PFSK-1 (cell line): ENCODE data around the gene TRPM3.

Source experiments
- FOXP2 ChIP-seq: optimal IDR thresholded peaks from 2 replicates; pipeline ENCODE3; 2011; ENCODE audit warnings: borderline replicate concordance, control low read depth, inconsistent platforms; ENCODE audit not compliant: insufficient read depth; ENCODE audit errors: extremely low read length, extremely low read depth
- POLR2AphosphoS5 ChIP-seq: IDR thresholded peaks from 2 replicates; pipeline ENCODE4 v1.6.1; 2012; ENCODE audit warnings: low read depth, mild to moderate bottlenecking, control low read depth, low read length, moderate library complexity
- SIN3A ChIP-seq: IDR thresholded peaks from 2 replicates; pipeline ENCODE4 v1.6.1; 2012; ENCODE audit warnings: mild to moderate bottlenecking, low read length, moderate library complexity, borderline replicate concordance; ENCODE audit not compliant: insufficient read depth
- TAF1 ChIP-seq: IDR thresholded peaks from 2 replicates; pipeline ENCODE4 v1.6.1; 2012; ENCODE audit warnings: low read length, control low read depth, borderline replicate concordance; ENCODE audit not compliant: insufficient read depth
- TF ChIP-seq, protein P1 (sequence below), 2 experiments: IDR thresholded peaks; 2 replicates each; pipeline versions ENCODE4 v1.6.1 to v1.8.0; 2011 to 2012; ENCODE audit warnings: low read depth in 2 of 2, low read length in 2 of 2, control low read depth in 1 of 2, inconsistent platforms in 1 of 2, mild to moderate bottlenecking in 1 of 2, moderate library complexity in 1 of 2; ENCODE audit not compliant: insufficient read depth in 1 of 2

The TRPM3 gene

GRCh38 chr9:70693186-70693585 is 428.2 kb downstream of the TRPM3 start:
- TF ChIP-seq TAF1 (no peak), POLR2AphosphoS5 (no peak), SIN3A (no peak), FOXP2 (no peak)
- TF ChIP-seq, protein P1, sequence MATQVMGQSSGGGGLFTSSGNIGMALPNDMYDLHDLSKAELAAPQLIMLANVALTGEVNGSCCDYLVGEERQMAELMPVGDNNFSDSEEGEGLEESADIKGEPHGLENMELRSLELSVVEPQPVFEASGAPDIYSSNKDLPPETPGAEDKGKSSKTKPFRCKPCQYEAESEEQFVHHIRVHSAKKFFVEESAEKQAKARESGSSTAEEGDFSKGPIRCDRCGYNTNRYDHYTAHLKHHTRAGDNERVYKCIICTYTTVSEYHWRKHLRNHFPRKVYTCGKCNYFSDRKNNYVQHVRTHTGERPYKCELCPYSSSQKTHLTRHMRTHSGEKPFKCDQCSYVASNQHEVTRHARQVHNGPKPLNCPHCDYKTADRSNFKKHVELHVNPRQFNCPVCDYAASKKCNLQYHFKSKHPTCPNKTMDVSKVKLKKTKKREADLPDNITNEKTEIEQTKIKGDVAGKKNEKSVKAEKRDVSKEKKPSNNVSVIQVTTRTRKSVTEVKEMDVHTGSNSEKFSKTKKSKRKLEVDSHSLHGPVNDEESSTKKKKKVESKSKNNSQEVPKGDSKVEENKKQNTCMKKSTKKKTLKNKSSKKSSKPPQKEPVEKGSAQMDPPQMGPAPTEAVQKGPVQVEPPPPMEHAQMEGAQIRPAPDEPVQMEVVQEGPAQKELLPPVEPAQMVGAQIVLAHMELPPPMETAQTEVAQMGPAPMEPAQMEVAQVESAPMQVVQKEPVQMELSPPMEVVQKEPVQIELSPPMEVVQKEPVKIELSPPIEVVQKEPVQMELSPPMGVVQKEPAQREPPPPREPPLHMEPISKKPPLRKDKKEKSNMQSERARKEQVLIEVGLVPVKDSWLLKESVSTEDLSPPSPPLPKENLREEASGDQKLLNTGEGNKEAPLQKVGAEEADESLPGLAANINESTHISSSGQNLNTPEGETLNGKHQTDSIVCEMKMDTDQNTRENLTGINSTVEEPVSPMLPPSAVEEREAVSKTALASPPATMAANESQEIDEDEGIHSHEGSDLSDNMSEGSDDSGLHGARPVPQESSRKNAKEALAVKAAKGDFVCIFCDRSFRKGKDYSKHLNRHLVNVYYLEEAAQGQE (IDR thresholded peaks at IDR 0.05; ENCODE audit: insufficient read depth in 1 of 2, low read depth in 2 of 2, low read length in 2 of 2): no peak

DNA sequence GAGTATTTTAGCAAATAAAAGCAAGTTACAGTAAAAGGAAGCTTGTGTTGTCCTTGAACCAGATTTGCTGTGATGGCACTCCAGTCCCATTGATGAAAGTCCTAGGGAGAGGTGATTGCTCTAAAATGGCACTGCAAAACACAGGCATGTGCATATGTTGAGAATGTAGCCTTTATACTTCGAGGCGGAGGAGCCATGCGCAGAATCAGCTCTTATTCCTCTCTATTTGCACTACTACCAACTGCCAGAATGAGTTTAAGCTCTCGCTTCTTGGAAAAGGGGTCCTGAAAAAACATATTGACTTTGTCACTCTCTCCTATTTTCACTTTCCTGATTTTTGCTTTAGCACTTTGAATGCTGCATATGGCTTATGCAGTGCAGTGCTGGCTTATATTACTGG is 429.0 kb downstream of the TRPM3 start:
- no peak for TF ChIP-seq POLR2AphosphoS5
- no peak for TF ChIP-seq FOXP2
- TF ChIP-seq, protein P1 (IDR thresholded peaks at IDR 0.05; ENCODE audit: insufficient read depth in 1 of 2, low read depth in 2 of 2, low read length in 2 of 2): no peak
- no peak for TF ChIP-seq SIN3A
- no peak for TF ChIP-seq TAF1

- TF ChIP-seq FOXP2: no peak
- no peak for TF ChIP-seq POLR2AphosphoS5
- no peak for TF ChIP-seq SIN3A
- no peak for TF ChIP-seq TAF1
Observed at GRCh38 chr9:70688704-70689103, 432.7 kb downstream of the TRPM3 start.

GRCh38 chr9:70683841-70684240 is 437.6 kb downstream of the TRPM3 start:
- no peak for TF ChIP-seq TAF1
- no peak for TF ChIP-seq SIN3A
- TF ChIP-seq, protein P1 (IDR thresholded peaks at IDR 0.05; ENCODE audit: insufficient read depth in 1 of 2, low read depth in 2 of 2, low read length in 2 of 2): no peak

DNA sequence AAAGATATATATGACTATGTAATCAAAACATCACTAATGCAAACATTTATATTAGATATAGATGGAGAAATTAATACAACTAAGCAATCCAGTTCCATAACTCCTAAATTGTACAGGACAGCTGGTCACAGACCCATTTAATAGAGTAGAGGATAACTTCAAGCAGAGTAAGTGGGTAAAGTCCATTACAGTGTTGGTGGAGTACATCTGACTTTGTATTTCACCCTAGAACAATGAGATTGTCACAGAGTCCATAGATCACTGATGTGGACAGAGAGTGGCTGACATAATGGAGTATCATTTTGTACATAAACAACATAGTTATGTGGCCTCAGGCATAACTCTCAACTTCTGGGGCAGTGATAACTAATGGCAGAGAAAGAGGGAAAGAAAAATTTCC is 439.1 kb downstream of the TRPM3 start:
- TF ChIP-seq POLR2AphosphoS5: no peak
- TF ChIP-seq, protein P1 (IDR thresholded peaks at IDR 0.05; ENCODE audit: insufficient read depth in 1 of 2, low read depth in 2 of 2, low read length in 2 of 2): no peak
- no peak for TF ChIP-seq SIN3A
- TF ChIP-seq TAF1: no peak
- TF ChIP-seq FOXP2: no peak
